Activated CD4-positive, alpha-beta T cell treated with anti-CD3 and anti-CD28 coated beads, Interleukin-2, Interleukin-4, amounts not matched to agents 100 ng/mL and 50 ng/mL, durations not matched to agents 16 hours and 8 hours (primary cell): ENCODE results near the gene CNTFR.
"Not testable (repeated sequence)": the region's sequence is repeated elsewhere in the genome, so short reads cannot be mapped to it uniquely, and the experiment has no call there.

ENCODE experiments used
- DNase-seq: peaks from one replicate; pipeline ENCODE4 v3.0.0-alpha.2; 2020; ENCODE audit warnings: low spot score

CNTFR gene, protein sequence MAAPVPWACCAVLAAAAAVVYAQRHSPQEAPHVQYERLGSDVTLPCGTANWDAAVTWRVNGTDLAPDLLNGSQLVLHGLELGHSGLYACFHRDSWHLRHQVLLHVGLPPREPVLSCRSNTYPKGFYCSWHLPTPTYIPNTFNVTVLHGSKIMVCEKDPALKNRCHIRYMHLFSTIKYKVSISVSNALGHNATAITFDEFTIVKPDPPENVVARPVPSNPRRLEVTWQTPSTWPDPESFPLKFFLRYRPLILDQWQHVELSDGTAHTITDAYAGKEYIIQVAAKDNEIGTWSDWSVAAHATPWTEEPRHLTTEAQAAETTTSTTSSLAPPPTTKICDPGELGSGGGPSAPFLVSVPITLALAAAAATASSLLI

DNA sequence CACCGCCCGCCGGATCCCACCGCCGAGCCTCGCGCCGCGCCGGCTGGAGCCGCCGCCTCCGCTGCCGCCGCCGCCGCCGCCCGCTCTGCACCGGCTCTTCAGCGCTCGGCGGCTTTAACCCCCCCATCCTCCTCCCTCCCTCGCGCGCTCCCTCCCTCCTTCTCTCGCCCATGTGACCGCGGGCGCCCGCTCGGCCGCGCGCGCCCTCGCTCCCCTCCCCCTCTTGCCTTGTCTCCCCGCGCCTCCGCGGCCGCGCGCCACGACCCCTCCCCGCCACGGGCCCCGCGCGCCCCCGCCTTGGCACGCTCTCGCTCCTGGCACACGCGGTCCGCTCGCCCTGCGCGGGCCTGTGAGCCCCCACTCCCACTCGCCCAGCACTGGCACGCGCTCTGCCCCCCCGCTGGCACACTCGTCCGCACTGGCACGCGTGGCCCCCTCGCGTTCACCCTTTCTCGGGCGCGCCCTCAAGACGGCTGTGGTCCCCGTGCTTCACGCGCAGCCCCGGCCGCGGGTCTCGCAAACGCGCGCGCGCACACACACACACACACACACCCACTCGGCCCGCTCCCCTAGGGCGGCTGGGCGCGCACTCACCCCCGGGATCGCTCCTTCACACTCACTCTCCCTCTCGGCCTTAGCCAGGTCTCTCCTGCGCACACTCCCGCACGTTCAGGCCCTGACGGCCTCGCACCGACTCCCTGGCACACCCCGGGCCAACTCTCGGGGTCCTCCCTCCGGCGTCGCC lies at the start of gene CNTFR:
TSS of gene CNTFR (minus strand) at position 89 of the 745 bp plus-strand sequence. CDS start 20,743 bp downstream, outside the sequence.
- DNase-seq = no peak

DNA sequence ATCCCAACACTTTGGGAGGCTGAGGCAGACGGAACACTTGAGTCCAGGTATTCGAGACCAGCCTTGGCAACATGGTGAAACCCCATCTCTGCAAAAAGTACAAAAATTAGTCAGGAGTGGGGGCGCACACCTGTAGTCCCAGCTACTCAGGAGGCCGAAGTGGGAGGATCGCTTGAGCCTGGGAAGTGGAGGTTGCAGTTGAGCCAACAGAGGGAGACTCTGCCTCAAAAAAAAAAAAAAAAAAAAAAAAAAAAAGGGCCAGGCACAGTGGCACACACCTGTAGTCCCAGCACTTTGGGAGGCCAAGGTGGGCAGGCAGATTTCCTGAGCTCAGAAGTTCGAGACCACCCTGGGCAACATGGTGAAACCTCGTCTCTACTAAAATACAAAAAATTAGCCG lies 49.8 kb upstream of the CNTFR start:
- DNase-seq = not testable (repeated sequence)

- no peak for DNase-seq
These were observed 48.6 kb upstream of the CNTFR start for GRCh38 chr9:34638138-34638445.

- DNase-seq = peak; percentile 96
These were observed 48.0 kb upstream of the CNTFR start, which contains the start of gene SIGMAR1 for GRCh38 chr9:34637356-34638137. Gene SIGMAR1 (minus strand): TSS chr9:34637787. CDS start chr9:34637697, 90 bp downstream.

DNA sequence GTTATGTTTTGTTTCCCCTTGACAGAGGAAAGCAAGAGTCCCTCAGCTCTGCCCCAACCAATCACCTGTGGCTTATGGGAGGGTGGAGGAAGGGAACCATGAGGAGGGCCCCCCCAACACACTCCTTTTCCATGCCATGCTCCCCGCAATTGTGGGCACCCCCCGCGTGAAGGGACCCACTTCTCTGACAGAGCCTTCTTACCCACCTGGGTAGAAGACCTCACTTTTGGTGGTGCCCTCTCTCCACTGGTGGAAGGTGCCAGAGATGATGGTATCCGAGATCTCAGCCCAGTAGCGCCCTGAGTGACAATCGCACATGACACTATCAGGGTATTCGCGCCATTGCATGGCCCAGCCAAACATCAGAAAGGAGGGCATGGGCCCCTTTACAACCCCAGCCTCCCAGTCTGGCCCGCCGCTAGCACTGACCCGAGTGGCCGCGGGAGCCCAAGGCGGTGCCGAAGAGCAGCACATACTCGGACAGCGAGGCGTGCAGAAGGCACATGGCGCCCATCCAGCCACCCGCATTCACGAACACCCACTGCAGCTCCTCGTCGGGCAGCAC lies 47.3 kb upstream of the CNTFR start:
- peak; percentile 32 for DNase-seq

- DNase-seq = no peak
These were observed 46.0 kb upstream of the CNTFR start for GRCh38 chr9:34635556-34635955.

DNA sequence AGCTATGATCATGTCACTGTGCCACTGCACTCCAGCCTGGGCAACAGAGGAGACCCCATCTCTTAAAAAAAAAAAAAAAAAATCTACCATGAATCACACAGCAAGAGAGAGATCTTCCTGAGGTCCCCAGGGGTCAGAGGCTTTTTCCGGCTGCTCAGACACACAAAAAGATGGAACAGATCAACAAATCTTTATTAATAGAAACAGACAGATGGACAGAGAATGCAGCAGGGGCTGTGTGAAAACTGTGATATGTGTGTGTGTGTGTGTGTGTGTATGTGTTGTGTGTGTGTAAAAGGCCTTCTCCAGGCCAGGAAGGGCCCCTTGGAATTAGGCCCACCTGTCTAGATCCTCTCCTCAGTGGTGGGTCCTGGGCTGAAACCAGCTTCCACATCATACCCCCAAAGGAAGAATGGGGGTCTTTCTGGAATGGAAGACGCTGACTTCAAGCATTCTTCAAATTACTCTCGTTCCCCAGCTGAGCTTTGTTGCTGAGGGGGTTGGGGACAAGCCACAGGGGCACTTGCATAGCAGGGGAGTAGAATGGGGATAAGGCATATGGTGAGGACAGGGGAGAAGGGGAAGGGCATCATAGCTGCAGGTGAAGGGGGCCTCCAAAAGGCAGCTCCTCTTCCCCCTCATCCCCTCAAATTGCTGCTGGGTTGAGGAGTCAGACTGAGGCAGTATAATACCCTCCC lies 45.2 kb upstream of the CNTFR start:
- DNase-seq = no peak

GRCh38 chr9:34633851-34634550 lies 44.5 kb upstream of the CNTFR start:
- DNase-seq = peak; percentile 78

GRCh38 chr9:34633166-34633565 lies 43.6 kb upstream of the CNTFR start:
- no peak for DNase-seq

- DNase-seq = no peak
These were observed 41.1 kb upstream of the CNTFR start for GRCh38 chr9:34630402-34631154.

GRCh38 chr9:34629491-34629808 lies 39.9 kb upstream of the CNTFR start:
- DNase-seq = no peak

DNA sequence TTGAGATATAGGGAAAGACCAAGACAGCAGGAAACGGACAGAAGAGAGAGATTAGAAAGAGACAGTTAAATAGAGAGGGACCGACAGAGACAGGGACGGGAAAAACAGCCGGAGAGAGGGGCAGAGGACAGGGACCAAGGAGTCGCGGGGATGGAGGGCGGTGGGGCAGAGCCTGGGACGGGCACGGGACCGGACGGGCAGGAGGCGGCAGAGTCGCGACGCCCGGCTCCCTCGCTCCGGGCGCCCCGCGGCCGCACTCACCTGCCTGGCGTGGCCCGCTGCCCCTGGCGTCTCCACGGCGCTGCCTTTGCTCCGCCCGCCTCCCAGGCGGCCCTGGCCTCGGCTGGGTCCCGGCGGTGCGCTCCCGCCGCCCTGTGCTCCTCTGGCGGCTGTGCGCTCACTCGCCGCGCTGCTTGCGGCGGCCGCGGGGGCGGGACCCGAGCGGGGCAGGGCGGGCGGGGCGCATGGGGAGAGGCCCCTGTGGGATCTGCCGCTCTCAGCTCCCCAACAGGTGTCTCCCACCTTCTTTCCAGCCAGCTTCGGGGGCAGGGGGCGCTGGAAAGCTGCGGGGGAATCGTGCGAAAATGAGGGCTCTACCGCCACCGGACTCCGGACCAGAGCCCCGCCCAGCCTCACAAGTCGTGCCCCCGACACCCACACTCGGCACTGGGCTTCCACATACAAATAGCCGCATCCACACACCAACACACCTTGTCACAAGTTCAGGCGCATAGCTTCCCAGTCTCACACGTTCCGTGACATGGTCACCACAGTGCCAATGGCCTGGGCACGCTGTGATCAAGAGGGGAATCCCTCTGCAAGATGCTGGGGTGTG lies 39.3 kb upstream of the CNTFR start, which contains the start of gene ARID3C:
TSS of gene ARID3C (minus strand) at position 411 of the 835 bp plus-strand sequence. CDS start 1,052 bp downstream, outside the sequence.
- no peak for DNase-seq

DNA sequence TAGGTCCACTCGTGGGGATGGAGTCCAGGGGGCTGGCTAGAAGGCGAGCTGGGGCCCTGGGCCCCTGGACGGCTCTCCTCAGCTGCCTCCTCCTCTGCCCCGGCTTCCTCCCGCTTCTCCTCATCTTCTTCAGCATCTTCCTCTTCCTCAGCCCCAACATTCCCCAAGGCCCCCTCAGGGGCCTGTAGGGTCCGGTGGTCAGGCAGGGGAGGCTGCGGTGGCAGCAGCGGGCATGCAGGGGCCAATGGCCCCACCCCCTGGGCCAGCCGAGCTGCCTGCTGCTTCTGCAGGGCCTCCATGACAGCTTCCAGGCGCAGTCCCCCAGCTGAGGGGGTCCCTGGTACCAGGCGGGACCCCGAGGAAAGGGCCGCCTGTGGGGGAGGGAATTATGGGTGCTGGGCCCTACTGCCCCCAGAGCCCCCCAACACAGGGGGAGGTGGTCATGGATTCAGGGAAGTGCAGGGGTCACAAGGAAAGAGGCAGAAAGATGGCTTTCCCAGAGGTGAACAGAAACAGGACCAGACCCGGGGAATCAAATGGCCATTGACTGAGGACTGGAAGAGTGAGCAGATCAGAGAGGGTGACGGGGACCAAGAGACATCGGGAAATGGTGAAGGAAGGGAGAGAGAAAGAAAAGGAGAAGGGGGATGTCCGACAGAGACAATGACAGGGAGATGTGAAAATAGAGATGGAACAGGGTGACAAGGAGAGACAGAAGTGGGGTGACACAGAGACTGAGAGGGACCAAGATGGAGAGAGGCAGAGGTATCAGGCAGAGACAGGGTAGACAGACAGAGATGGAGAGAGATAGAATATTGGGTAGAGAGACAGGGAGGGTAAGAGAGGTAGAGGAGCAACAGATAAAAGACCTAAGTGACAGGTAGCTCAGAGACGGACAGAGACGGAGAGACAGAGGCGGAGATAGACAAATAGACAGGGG lies 38.5 kb upstream of the CNTFR start:
- no peak for DNase-seq

DNA sequence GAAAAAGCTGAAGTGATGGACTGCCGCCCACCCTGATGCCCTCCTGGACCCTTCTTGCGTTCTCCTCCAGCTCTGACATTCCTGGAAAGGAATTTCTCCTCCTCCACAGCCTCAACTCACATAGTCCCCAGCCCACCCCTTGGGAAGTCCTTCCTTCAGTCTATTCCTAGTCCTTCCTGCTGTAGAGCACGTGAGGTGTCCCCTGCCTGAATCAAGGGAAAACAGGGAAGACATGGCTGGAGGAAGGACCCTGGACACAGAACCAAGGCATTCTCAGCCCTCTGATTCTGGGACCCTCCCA lies 35.6 kb upstream of the CNTFR start:
- DNase-seq = no peak

DNA sequence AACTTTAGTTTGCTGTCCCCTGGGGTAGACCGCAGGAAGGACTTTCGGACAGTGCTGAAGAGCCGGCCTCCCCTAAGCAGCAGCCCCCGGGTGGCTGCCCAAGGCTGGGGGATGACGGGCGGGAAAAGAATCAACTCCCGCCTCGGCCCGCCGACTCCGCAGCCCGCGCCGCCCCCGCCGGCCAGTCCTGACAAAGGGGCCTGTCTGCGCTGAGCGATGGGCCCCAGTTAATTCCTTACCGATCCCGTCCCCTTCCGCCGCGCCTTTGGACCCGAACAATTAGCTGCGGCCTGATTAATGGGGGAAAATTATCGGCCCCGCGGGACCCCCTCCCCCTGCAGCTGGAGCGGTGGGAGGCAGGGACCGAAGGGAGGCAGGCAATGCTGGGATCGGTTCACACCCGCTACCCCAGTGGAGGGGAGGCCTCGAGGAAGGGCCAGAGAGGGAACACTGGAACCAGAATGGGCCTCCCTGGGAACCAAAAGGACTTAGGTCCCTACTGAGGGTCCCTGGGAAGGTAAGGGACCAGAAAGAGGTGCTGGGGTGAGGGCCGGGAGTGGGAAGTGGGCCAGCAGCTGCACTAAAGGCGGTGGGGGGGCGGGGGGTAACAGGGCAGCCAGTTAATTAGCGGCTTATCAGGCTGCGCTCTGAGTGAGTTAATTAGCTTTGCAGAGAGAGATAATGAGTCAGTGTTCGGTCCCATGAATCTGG lies 35.1 kb upstream of the CNTFR start:
- no peak for DNase-seq

- no peak for DNase-seq
These were observed 34.1 kb upstream of the CNTFR start for GRCh38 chr9:34623374-34624235.
